ENCODE results near the gene NAALADL2. TPM values are rescaled to one million over a fixed set of nuclear protein-coding genes. Genes with fewer than 3 reads are reported as not detected.

Gene NAALADL2
- total and polyA plus RNA-seq, 2 of the 4 experiments (the other 2 are of a cell fraction): 3.8 to 19.2 TPM

DNA sequence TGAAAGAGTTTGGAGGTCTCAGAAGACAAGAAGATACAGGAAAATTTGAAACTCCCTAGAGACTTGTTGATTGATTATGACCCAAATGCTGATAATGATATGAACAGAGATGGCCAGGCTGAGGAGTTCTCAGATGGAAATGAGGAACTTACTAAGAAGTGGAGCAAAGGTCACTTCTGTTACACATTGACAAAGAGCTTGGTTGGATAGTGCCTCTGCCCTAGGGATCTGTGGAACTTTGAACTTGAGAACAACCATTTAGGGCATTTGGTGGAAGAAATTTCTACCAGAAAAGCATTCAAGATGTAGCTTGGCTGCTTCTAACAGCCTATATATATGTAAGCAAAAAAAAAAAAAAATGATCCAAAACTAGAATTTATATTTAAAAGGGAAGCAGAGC is 48.9 kb upstream of the NAALADL2 start (continued):
- no peak for TF ChIP-seq ELK1 (IDR thresholded peaks at IDR 0.05; ENCODE audit: borderline replicate concordance, low read depth, low read length)

DNA sequence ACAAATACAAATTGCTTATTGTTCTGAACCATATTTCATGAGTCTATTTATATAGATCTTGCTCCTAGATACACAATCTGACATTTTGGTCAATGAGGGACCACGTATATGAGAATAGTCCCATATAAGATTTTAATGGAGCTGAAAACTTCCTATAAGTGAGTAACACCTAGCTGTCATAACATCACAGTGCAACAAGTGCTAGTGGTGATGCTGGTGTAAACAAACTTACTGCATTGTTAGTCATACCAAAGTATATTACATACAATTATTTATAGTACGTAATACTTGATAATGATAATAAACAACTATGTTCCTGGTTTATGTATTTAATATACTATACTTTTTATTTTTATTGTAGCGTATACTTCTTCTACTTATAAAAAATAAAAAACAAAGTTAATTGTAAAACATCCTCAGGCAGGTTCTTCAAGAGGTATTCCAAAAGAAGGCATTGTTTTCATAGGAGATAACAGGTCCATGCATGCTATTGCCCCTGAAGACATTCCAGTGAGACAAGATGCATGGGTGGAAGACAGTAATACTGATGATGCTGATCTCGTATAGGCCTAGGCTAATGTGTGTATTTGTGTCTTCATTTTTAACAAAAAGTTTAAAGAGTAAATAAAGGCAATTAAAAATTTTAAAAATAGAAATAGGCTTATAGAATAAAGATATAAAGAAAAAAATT is 46.8 kb upstream of the NAALADL2 start:
- Histone ChIP-seq H4K20me1 (ENCODE audit: insufficient read depth, low read length) (no peaks in the 10 kb centered on the region), H2BK20ac (ENCODE audit: low read depth, low read length) (no peak overlapping the region), H3K27ac (ENCODE audit: insufficient read depth, low read length) (no peak overlapping the region), H3K4ac (ENCODE audit: low read depth, low read length) (no peak overlapping the region), H3K18ac (ENCODE audit: low read depth, low read length) (no peak overlapping the region), H3K36me3 (ENCODE audit: control insufficient read depth, insufficient read depth, low read length) (no peaks in the 10 kb centered on the region), H2BK5ac (ENCODE audit: low read depth, low read length, poor library complexity, severe bottlenecking) (no peak overlapping the region), H3K9ac (ENCODE audit: low read depth, low read length) (no peak overlapping the region), H3K23ac (ENCODE audit: low read depth, low read length) (no peak overlapping the region), H4K5ac (ENCODE audit: low read depth, low read length) (no peak overlapping the region), H3K4me1 (ENCODE audit: control insufficient read depth, insufficient read depth, low read length) (no peaks in the 10 kb centered on the region), H3K9me1 (ENCODE audit: insufficient read depth, low read length) (no peaks in the 10 kb centered on the region), H3K56ac (ENCODE audit: extremely low read depth, insufficient read depth, low read length) (no peak overlapping the region), H3K79me1 (ENCODE audit: low read depth in 1 of 2, low read length in 2 of 2) (no peaks in the 10 kb centered on the region), H4K91ac (ENCODE audit: insufficient read depth, low read depth, low read length) (no peak overlapping the region), H4K8ac (ENCODE audit: low read depth in 2 of 2, low read length in 2 of 2) (no peak overlapping the region), H3K4me3 (ENCODE audit: insufficient read depth, low read depth, low read length) (no peak overlapping the region), H2AK9ac (replicated peaks; ENCODE audit: low read depth, low read length, poor library complexity) (no peak overlapping the region), H2AFZ (replicated peaks; ENCODE audit: low read length, poor library complexity) (no peak overlapping the region), H3K9me3 (ENCODE audit: control insufficient read depth, insufficient read depth, low read length) (no peaks in the 10 kb centered on the region), H2BK15ac (ENCODE audit: low read depth, low read length) (no peak overlapping the region), H3K4me2 (ENCODE audit: low read depth, low read length) (no peak overlapping the region), H2AK5ac (ENCODE audit: low read depth, low read length) (no peak overlapping the region), H2BK120ac (ENCODE audit: low read depth, low read length) (no peak overlapping the region), H3K14ac (replicated peaks; ENCODE audit: low read depth, low read length) (no peak overlapping the region), H3K27me3 (ENCODE audit: control insufficient read depth, insufficient read depth, low read length) (no peaks in the 10 kb centered on the region)
- in situ Hi-C loops (cut with MboI; ENCODE audit: low sequenced_read_pairs) (no loop called here), intact Hi-C loops (cut with micrococcal nuclease) (no loop called here), dilution Hi-C loops (cut with HindIII; ENCODE audit: low sequenced_read_pairs, unreplicated experiment) (no loop called here)
- ATAC-seq (ENCODE audit: low read depth) (no peak), DNase-seq (peak; percentile 21)
- WGBS, 2 experiments (ENCODE audit: extremely low coverage in 2 of 2, insufficient read length in 1 of 2): no CpG with 5 or more reads among the region's 4 CpGs
- CTCF ChIA-PET: interaction anchor here (0.6 to 0.9 kb wide), 2 partner anchors 21 to 50 kb away, joined by 3 read pairs; no protein-coding TSS in a partner anchor
- POLR2A ChIA-PET (ENCODE audit: unreplicated experiment): no interaction called here
- no TSS peak for BruUV-seq (replicated peaks)
- TF ChIP-seq MXI1 (IDR thresholded peaks at IDR 0.05; ENCODE audit: borderline replicate concordance, low read depth, low read length) (no peak), MAFK (IDR thresholded peaks at IDR 0.05; ENCODE audit: low read depth, low read length) (no peak), NFE2L2 (IDR thresholded peaks at IDR 0.05; ENCODE audit: low read depth, low read length) (no peak), POLR2A (IDR thresholded peaks at IDR 0.05; ENCODE audit: low read depth, low read length) (no peak), RAD21 (IDR thresholded peaks at IDR 0.05; ENCODE audit: low read length) (no peak), FOS (IDR thresholded peaks at IDR 0.05; ENCODE audit: low read depth, low read length) (no peak), ELK1 (IDR thresholded peaks at IDR 0.05; ENCODE audit: borderline replicate concordance, low read depth, low read length) (no peak), RFX5 (IDR thresholded peaks at IDR 0.05; ENCODE audit: low read depth, low read length) (no peak), CEBPB (IDR thresholded peaks at IDR 0.05; ENCODE audit: low read depth, low read length) (no peak), SMC3 (IDR thresholded peaks at IDR 0.05; ENCODE audit: low read depth, low read length) (no peak)
- TF ChIP-seq, protein P1, sequence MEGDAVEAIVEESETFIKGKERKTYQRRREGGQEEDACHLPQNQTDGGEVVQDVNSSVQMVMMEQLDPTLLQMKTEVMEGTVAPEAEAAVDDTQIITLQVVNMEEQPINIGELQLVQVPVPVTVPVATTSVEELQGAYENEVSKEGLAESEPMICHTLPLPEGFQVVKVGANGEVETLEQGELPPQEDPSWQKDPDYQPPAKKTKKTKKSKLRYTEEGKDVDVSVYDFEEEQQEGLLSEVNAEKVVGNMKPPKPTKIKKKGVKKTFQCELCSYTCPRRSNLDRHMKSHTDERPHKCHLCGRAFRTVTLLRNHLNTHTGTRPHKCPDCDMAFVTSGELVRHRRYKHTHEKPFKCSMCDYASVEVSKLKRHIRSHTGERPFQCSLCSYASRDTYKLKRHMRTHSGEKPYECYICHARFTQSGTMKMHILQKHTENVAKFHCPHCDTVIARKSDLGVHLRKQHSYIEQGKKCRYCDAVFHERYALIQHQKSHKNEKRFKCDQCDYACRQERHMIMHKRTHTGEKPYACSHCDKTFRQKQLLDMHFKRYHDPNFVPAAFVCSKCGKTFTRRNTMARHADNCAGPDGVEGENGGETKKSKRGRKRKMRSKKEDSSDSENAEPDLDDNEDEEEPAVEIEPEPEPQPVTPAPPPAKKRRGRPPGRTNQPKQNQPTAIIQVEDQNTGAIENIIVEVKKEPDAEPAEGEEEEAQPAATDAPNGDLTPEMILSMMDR (conservative IDR thresholded peaks at IDR 0.05; ENCODE audit: low read depth, low read length): no peak
- TF ChIP-seq, protein P2, sequence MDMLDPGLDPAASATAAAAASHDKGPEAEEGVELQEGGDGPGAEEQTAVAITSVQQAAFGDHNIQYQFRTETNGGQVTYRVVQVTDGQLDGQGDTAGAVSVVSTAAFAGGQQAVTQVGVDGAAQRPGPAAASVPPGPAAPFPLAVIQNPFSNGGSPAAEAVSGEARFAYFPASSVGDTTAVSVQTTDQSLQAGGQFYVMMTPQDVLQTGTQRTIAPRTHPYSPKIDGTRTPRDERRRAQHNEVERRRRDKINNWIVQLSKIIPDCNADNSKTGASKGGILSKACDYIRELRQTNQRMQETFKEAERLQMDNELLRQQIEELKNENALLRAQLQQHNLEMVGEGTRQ (IDR thresholded peaks at IDR 0.05; ENCODE audit: low read depth, low read length): no peak

Measured in IMR-90 (cell line).